Stimulated activated naive CD8-positive, alpha-beta T cell treated with anti-CD3 and anti-CD28 coated beads, Interleukin-15, Interleukin-2, amounts not matched to agents 100 U/mL and 50 U/mL, for 24 hours (primary cell): ENCODE results near the gene AGPAT1.
"Not testable (repeated sequence)": the region's sequence is repeated elsewhere in the genome, so short reads cannot be mapped to it uniquely, and the experiment has no call there.

Source experiments
- ATAC-seq: fragments of 150-1000 bp; cut with Tn5 transposase; one replicate; pipeline ENCODE4 v1.10.0; 2021
- DNase-seq: peaks from one replicate; pipeline ENCODE4 v3.0.0; 2021

Gene AGPAT1

DNA sequence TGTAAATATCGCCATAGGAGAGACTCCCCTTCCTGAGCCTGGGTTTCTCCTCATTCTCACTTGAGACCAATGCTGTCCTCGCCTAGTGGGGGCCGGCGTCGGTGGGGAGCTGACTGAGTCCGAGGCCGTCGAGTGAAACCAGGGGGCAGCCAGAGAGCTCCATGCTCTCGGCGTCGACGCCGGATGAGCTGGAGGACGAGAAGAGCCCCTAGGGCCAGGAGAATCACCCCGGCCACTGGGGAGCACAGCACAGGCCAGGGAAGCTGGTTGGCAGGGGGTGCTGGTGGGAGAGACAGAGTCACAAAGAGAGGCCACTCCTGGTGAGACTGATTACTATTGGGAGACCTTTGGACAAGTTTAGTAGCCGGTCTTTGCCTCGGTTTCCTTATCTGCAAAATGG, 23.0 kb upstream of the AGPAT1 start:
- DNase-seq (no peak), ATAC-seq (no peak)

DNA sequence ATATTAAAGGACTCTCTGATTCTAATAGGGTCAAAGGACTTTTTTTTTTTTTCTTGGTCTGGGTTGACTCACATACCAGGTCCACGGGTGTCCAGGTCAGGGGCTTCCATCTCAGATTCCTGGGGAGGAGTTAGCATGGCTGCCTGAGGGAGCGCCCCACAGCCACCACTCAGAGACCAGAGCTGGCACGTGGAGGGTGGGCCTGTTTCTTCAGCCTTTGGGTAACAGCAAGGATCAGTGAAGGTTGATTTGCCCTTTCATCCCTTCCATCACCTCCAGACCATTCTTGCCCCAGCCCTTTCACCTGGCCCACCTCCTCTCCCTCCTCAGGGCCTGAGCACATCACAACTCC, 22.4 kb upstream of the AGPAT1 start:
- DNase-seq (no peak), ATAC-seq (no peak)

GRCh38 chr6:32196682-32197616, 21.1 kb upstream of the AGPAT1 start:
- ATAC-seq: no peak
- DNase-seq: no peak

GRCh38 chr6:32195902-32196681, 20.2 kb upstream of the AGPAT1 start:
- ATAC-seq (peak; percentile 92), DNase-seq (peak; percentile 86)

DNA sequence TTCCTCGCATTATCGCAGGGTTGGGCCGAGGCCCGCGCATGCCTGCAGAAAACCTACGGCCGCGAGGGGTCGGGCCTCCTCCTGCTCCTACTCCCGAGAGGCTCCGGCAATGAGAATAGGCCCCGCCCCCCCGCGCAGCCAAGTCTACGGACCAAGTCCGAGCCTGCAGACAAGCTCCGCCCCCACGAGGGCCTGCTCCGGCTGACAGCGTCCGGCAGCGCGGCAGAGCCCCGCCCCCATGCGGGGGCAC, 19.7 kb upstream of the AGPAT1 start:
- ATAC-seq (peak; percentile 90), DNase-seq (peak; percentile 100)

DNA sequence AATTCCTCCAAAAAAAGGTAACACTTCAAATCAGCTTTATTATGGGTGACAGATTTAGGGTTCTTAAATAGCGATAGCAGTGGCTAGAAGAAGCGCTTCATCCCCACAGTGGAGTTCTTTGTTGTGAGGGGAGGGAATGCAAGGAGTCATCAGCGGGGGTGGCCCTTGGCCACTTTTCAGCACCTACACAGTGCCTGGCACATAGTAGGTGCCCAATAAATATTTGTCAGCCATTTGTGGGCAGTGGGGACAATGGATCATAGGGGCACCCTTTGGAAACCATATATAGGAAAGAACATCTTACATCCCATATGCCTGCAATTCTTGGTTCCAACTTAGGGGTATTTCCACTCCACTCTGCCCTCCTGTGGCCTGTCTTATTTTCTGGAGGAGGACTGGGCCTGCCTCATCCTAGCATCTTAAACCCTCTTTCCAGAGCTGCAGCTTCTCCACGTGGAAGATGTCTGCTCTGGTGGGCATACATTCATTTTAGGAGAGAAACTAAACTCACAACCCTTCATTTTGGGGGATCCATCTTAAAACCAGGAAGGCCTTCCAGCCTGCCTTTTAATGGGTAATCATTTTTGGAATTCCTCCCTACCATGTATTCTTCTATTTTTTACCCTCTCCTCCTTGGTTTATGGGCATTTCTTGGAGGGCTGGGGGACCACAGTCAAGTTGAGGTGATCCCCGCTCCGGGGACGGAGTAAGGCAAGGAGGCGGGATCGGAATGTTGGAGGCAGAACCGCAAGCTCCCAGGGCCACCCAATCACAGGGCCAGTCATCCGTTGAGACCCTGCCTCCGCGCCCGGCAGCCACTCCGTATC, 19.2 kb upstream of the AGPAT1 start:
- DNase-seq (peak; percentile 48), ATAC-seq (no peak)

GRCh38 chr6:32194388-32194787, 18.5 kb upstream of the AGPAT1 start:
- ATAC-seq (no peak), DNase-seq (no peak)

DNA sequence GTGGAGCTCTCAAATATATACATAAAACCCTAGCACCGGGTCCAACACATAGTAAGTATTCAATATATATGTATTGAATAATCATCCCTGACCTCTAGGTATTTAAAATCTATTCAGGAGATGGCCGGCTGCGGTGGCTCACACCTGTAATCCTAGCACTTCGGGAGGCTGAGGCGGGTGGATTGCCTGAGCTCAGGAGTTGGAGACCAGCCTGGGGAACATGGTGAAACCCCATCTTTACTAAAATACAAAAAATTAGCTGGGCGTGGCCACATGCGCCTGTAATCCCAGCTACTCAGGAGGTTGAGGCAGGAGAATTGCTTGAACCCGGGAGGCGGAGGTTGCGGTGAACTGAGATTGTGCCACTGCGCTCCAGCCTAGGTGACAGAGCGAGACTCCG, 17.2 kb upstream of the AGPAT1 start:
- not testable (repeated sequence) for ATAC-seq, DNase-seq

DNA sequence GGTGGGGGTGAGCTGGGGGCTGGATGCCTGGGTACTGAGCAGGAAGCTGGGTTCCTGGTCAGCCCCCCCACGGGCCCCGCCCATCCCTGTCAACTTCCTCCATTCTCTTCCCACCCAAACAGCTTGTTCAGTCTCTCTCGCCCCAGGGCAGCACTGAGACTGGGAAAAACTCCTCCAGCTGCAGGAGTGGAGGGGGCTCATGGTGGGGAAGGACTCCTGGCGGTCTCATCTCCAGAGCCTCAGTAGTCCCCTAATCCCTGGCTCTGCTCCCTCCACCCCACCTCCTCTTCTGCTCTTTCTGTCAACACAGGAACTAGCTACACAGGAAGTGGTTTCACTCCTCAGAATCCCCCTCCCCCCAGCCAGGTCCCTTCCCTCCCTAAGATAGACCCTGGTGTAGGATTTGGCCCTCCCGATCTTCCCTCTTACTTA, 16.7 kb upstream of the AGPAT1 start, which contains the start of gene GPSM3:
GPSM3 (minus strand) TSS at position 36 of the 432 bp plus-strand sequence. CDS start 130 bp downstream, outside the sequence.
- ATAC-seq (no peak), DNase-seq (peak; percentile 65)

DNA sequence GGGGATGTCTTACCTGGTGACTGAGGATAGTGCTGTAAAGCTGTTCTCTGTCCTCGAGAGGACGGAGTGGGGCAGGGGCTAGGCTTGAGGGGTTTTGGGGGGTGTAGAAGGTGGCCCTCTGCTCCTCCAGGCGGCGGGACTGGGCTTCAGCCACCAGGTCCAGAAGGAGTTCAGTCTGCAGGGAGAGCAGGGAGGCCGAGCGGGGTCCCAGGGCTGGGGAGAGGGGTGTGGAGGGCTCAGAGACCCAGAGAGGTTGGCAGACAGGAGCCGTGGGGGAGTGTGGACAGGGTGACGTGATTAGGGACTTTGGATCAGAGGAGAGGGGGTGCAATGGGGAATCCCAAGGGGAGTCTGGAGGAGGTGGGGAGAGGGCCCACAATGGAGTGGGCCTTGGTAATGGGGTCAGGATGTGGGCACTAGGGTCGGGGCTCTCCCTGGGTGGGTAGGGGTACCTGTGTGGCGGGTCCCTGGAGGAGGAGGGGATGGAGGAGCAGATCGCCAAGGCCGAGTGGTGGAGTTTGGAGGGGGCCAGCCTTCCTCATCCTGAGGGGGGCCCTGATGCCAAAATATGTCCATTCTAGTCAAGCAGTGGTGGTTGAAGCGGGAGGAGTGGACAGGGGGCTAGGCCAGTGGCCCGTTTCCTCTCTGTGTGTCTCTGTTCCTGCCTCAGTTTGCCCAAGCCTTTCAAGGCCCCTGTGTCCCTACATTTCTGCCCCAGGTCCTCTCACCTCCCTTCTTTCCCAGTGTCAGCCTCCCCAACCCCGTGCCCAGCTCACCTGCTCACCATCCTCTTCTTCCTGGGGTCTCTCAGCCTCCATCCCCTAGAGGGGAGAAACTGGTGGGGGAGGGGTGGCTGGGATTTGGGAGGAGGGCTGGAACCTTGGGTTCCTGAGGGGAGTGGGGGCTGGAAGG, 16.1 kb upstream of the AGPAT1 start:
- no peak for DNase-seq
- ATAC-seq: no peak

DNA sequence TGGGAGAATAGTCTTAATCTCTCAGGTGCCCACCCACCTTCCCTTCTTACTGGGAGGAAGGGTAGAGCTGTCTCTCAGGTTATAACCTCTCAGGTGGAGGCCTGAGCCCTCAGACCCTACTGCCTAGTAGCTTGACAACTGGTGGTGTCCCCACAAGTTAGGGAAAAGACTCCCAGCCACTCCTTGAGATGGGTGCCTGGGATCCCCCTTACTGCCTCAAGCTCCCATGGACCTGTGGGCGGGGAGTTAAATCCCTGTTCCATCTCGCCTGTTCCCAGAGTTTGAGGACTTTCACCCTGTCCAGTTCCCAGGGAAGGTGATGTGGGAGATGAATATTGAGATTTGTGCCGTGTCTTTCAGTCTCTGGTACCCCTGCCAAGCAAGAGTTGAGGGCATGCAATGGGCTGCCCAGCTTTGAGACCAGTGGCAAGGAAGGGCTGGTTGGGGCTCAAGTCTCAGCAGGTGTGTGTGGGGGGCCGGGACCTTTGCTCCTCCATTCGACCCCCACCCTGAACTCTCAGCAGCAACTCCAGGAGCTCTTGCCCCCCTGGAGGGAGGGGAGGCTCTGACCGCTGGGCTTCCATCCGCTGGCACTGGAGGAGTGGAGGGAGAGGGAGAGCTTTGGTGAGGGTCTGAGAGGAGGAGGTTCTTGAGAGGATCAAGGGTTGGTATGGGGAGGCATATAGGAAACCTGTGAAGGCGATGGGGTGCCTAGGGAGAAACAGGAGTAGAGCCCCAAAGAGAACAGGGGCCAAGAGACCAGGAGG, 15.2 kb upstream of the AGPAT1 start:
- ATAC-seq (no peak), DNase-seq (no peak)

DNA sequence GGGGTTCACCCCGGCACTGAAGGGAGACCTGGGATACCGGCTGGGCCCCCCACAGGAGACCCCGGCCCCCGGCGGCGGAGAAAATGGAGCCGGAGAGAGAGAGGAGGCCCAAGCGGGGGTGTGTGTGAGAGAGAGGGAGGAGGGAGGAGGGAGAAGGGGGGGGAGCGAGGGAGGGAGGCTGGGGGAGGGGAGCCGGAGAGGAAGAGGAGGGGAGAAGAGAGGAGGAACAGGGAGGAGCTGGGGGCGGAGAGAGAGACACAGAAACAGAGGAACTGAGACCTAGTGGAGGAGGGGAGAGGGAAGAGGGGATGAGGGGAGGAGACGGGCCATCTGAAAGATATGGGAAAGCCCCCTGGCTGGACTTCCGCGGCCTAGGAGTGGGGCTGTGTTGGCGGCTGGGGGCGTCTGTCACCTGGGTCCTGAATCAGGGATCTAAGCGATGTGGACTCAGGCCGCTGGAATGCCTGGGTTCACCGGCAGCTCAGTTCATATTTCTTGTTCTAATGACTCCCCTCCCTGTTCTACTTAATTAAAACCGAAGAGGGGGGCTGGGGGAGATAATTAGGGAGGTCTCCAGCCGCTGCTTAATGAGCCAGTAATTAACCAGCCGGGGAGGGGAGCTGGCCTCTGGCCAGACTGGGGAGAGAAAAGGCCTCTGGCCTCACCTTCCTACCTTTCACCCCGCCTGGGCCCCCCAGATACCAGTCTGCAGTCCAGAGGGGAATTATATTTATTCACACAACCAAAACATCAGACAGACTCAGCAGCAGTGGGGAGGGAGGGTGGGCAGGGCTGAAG, 14.4 kb upstream of the AGPAT1 start, which contains the start of gene PBX2:
PBX2 (minus strand) TSS at position 149 of the 798 bp plus-strand sequence. CDS start 287 bp downstream, outside the sequence.
- peak; percentile 86 for DNase-seq

DNA sequence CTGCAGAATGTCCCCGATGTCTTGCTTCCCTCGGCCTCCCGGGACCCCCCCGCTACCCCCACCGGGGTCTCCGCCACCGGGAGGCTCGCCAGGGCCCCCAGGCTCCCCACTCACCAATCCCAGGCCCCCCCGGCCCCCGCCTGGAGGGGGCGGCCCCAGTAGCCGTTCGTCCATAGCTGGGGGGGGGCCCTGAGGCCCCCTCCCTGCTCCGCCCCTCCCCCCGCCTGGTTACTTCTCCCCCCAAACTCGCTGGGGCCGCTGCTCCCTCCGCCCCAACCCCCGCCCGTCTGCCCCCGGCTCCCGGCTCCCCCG, 13.8 kb upstream of the AGPAT1 start:
- DNase-seq: no peak
- ATAC-seq: no peak

More for the DNA sequence above, 14.4 kb upstream of the AGPAT1 start, which contains the start of gene PBX2:
- peak; percentile 66 for ATAC-seq

GRCh38 chr6:32189069-32189741, 13.3 kb upstream of the AGPAT1 start:
- no peak for ATAC-seq
- no peak for DNase-seq

- DNase-seq (no peak), ATAC-seq (no peak)
These were observed 12.6 kb upstream of the AGPAT1 start for GRCh38 chr6:32188381-32189068.

- not testable (repeated sequence) for ATAC-seq, DNase-seq
These were observed 12.0 kb upstream of the AGPAT1 start for GRCh38 chr6:32187725-32188380.

DNA sequence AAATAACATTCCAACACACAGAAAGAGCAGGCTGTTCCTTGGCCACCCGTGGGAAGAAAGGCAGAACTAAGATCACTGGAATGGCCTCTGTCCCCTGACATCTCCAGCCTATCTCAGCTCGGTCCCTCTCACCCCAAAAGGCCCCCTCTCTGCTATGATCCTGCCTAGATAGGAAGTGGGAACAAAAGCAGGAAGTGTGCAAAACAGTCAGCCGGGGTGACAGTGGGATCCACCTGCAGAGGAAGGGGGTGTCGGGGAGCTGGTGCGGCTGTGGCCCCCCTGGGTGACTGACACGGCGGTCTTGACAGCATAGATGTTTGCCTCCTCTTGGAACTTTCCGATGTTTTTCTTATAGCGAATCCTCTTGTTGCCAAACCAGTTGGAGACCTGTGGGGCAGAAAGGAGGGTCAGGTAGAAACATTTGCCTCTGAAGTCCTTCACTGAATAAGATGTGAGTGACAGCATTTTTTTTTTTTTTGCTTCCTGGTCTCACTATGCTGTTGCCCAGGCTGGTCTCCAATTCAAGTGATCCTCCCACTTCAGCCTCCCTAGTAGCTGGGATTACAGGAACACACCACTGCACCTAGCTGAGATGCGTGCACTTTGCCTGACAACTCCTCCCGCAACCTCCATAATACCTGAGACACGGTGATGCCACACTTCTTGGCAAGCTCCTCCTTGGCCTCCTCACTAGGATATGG, 11.3 kb upstream of the AGPAT1 start:
- ATAC-seq (no peak), DNase-seq (no peak)
